Epithelial cell of proximal tubule (primary cell): ENCODE measurements around the gene PDGFD. TPM values are rescaled to one million over a fixed set of nuclear protein-coding genes. Genes with fewer than 3 reads are reported as not detected.

Source experiments
- DNase-seq: peaks from one replicate; pipeline ENCODE4 v3.0.0-alpha.2; 2011; ENCODE audit warnings: low read depth
- H3K4me3 ChIP-seq: 2 replicates; pipeline ENCODE4 v1.5.1; 2011; ENCODE audit warnings: low read depth, mild to moderate bottlenecking, low read length
- total RNA-seq: library from RNA; depleted of rRNA; stranded (reverse); fragments of >200 nt; gene quantifications from 2 replicates; pipeline ENCODE4 v1.2.3, GENCODE V29; 2015
- TF ChIP-seq, protein P1 (sequence below): conservative IDR thresholded peaks from 2 replicates; pipeline ENCODE4 v1.5.1; 2012; ENCODE audit warnings: low read depth, mild to moderate bottlenecking, low read length

The PDGFD gene
- total RNA-seq, 1 donor from 2014 or later = 3.4 TPM

DNA sequence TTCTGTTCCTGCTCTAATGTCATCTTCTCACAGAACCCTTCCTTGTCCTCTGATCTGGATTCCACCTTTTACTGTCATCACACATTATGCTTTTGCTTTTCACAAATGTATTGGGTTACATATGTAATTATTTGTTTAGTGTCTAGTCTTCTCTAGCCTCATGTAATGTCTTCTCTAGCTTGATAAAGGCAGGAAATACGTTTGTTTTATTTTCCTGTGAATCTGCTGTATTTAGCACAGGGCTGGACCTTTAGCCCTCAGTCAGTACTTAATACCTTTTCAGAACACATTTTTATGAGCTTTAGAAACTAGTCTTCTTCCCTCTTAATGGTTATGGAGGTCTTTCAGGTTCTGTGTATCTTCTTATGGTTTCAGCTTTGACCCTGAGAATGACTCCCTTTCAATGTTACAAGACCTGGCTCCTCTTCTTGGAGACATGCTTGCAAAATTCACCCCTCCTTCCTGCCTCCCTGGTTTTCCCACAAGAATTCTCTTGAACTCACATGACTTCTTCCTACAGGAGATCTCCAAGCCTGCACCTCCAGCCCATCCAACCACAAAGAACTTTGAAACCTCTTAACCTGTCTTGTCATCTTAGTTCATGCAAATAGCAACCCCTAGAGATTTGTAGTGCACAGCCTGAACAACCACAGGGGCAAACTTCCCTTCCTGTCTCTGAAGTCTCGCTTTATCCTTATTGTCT lies 260.2 kb downstream of the PDGFD start:
- H3K4me3 ChIP-seq = no peak overlapping the region
- DNase-seq = no peak
- TF ChIP-seq, protein P1, sequence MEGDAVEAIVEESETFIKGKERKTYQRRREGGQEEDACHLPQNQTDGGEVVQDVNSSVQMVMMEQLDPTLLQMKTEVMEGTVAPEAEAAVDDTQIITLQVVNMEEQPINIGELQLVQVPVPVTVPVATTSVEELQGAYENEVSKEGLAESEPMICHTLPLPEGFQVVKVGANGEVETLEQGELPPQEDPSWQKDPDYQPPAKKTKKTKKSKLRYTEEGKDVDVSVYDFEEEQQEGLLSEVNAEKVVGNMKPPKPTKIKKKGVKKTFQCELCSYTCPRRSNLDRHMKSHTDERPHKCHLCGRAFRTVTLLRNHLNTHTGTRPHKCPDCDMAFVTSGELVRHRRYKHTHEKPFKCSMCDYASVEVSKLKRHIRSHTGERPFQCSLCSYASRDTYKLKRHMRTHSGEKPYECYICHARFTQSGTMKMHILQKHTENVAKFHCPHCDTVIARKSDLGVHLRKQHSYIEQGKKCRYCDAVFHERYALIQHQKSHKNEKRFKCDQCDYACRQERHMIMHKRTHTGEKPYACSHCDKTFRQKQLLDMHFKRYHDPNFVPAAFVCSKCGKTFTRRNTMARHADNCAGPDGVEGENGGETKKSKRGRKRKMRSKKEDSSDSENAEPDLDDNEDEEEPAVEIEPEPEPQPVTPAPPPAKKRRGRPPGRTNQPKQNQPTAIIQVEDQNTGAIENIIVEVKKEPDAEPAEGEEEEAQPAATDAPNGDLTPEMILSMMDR = no peak

DNA sequence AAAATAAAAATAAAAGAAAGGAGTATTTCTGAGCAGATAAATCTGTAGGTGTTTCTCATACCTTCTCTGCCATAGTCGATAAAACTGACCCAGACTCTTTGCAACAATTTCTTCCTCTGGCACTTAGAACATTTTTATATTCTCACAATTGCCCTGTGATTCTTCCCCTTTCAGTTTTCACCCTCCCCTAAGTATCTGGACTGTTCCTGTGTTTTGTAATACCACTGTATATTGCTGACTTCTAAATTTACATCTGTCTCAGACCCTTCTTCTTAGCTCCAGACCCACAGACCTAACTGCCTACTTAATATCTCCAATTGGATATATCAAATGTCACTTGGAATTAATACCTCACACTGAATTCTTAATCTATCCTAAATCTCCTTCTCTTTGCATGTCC lies 261.0 kb downstream of the PDGFD start:
- H3K4me3 ChIP-seq = no peak overlapping the region
- TF ChIP-seq, protein P1 = no peak
- no peak for DNase-seq

DNA sequence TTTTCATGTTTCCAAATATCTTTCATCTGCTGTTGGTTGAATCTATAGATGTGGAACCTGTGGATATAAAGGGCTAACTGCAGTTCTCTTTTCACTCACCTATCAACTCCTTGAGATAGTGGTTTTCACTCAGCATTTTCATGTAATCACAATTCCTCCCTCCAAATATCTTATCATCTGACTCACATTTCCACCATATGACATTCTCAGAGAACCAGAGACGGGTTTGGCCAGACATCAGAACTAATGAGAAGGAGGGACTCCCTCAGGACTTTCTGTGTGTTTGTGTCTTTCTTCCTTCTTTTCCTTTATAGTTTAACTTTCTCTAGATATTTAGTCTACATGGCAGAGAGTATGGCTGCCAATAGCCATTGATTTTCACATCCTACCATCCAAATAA lies 262.3 kb downstream of the PDGFD start:
- no peak for DNase-seq
- TF ChIP-seq, protein P1 = no peak
- no peak overlapping the region for H3K4me3 ChIP-seq

DNA sequence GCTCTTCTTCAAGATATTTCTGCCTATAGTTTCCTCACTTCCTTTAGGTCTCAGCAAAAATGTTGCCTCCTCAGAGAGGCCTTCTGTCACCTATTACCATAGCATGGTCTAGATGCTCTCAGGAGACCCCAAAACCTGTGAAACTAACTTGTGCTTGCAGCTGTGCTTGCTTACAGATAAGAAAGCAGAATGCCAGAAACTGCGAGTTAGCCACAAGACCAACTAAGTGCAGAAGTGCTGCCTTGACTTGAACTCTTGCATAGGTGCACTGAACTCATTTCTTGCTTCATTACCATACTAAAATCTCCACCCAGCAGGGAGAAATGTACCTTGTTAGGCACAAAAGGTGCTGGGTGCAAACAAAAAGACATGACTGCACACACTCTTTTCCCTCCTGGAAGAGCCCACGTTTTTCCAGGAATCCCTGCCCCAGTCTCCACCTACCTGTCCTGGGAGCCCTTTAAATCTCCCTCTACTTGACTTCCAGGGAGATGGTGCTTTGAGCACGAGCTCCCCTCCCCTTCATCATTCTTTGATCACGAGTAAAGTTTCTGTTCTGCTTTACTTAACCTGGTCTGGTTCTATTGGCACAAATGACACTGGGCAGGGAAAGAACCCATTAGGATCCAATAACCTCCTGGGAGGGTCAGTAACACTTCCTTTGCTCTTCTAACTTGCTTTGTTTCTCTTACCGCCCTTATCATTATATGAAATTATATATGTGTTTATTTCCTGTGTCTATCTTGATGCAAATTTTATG lies 265.2 kb downstream of the PDGFD start:
- no peak for DNase-seq

DNA sequence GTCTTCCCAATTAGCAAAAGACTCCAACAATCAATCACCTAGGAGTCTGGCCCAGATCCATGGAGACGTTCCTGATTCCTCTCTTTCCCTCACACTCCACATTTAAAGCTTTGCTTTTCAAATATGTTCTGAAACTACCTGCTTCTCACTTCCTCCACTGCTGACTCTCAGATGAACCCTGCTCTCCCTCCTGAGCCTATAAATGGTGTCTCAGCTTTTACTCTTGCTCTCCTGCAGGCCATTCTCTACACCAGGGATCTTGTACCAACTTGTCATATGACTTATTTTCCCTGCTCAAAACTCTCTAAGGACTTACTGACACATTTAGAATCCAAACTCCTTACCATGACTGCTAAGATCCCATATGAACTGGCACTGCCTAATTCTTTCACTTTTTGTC lies 265.9 kb downstream of the PDGFD start:
- H3K4me3 ChIP-seq = no peak overlapping the region
- TF ChIP-seq, protein P1 = no peak
- DNase-seq = no peak

More for the DNA sequence above, 265.2 kb downstream of the PDGFD start:
- TF ChIP-seq, protein P1 = no peak
- no peak overlapping the region for H3K4me3 ChIP-seq

DNA sequence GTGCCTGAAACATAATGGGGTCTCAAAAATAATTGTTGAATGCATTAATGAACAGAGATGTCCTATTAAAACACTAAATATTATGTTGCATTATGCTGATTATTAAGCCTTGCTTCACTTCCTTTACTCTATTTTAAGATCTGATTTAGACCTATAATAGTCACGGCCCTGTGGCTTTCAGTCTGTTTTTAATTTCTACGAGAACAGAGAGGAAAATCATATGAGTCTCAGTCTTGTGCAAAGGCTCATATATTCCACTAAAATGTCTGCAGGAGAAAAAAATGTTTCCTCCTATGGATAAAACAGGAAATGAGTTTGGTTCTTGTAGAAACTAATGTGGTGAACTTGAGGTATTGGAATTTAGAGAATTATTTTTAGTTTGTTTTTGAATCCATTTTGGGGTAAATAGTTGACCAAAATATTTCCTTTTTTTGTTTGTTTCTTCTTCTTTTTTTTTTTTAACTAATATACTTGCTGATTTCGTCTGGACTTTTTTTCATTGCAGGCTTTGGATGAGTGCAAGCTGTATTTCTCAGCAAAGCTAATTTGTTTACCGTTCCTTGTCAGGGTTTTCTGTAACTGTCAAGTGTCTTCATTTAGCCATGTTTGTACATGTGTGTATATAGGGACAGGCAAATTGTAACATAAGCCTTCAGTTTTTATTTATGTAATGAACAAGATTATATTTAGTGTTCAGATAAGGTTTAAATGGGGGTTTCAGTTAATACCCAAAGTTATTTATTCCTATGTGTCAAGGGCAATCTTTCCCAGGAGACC lies 266.6 kb downstream of the PDGFD start:
- TF ChIP-seq, protein P1 = no peak
- no peak for DNase-seq
- H3K4me3 ChIP-seq = no peak overlapping the region
